ENCODE results near the gene HLCS. TPM values are rescaled to one million over a fixed set of nuclear protein-coding genes. Genes with fewer than 3 reads are reported as not detected.
"Not testable (repeated sequence)": the region's sequence is repeated elsewhere in the genome, so short reads cannot be mapped to it uniquely, and the experiment has no call there.

Gene HLCS
- total RNA-seq, 1 experiment from 2014 or later: 12.7 TPM

DNA sequence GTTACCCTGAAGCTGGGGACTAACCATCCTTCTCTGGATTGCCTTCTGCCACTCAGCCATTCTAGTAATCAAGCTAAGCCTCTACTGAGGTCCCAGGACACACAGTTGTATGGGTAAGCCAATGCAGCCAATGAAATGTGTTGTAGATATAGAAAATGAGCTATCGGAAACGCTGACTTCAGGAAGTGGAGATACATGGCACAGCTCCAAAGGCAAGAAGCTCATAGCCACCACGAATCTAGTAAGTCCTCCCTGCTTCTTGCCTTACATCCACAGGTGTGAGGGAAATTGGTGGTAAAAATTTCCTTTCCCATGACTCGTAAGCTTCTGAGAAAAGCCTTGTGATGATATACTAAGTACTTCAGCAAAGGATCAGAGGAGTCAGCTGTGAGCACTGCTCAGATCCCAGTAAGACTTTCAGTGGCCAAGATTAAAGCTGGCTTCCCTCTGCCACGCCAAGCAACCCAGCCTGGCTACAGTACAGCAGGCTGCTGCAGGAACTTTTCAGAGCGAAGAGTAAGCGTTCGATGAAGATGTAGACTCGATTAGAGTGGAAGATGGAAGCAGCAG is 149.8 kb downstream of the HLCS start:
- H3K4me2 ChIP-seq (ENCODE audit: insufficient read depth, insufficient read length, low read length): no peak overlapping the region

DNA sequence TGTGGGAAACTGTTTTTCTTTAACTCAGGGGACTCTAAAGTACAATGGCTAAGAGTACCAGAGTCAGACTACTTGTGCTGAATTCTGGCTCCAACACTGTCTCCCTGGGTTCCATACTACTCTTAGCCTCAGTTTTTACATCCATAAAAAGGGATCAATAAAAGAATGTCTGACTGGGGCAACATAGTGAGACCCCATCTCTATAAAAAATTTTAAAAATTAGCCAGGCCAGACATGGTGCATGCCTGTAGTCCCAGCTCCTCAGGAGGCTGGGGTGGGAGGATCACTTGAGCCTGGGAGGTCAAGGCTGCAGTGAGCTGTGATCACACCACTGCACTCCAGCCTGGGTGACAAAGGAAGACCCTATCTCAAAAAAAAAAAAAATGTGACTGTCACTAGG is 150.4 kb downstream of the HLCS start:
- not testable (repeated sequence) for H3K23ac ChIP-seq (ENCODE audit: insufficient read length, low read depth, low read length); H3K27me3 Mint-ChIP-seq (ENCODE audit: low read depth); H3K4ac ChIP-seq (ENCODE audit: low read depth, low read length); DNase-seq; H3K79me2 ChIP-seq (ENCODE audit: insufficient read depth, low read length); H3K79me1 ChIP-seq (ENCODE audit: insufficient read depth, low read depth, low read length, poor library complexity, severe bottlenecking); H3K27me3 ChIP-seq (ENCODE audit: insufficient read depth, low read length); H3K18ac ChIP-seq (ENCODE audit: insufficient read length, low read depth, low read length); H3K9me3 Mint-ChIP-seq; H3K27ac ChIP-seq (ENCODE audit: insufficient read length, low read depth, low read length); H2BK120ac ChIP-seq (ENCODE audit: low read depth, low read length, poor library complexity, severe bottlenecking); H4K5ac ChIP-seq (ENCODE audit: insufficient read length, low read depth, low read length); H2AK5ac ChIP-seq (ENCODE audit: insufficient read length, low read length); H3K4me1 ChIP-seq (ENCODE audit: insufficient read depth, low read length); H3T11ph ChIP-seq (ENCODE audit: low read length); H3K9me3 ChIP-seq (ENCODE audit: control insufficient read depth, low read depth, low read length); H3K9ac ChIP-seq (ENCODE audit: extremely low read depth, insufficient read length, low read length); H4K20me1 ChIP-seq (ENCODE audit: control insufficient read depth, insufficient read depth, insufficient read length); H3K14ac ChIP-seq (ENCODE audit: insufficient read depth, low read length); H2BK5ac ChIP-seq (ENCODE audit: insufficient read length, low read length); H2BK12ac ChIP-seq (ENCODE audit: insufficient read length, low read depth, low read length); H3K56ac ChIP-seq (ENCODE audit: insufficient read length, low read depth, low read length); H3K4me2 ChIP-seq (ENCODE audit: insufficient read depth, insufficient read length, low read length); H3K27ac Mint-ChIP-seq; H4K8ac ChIP-seq (replicated peaks; ENCODE audit: insufficient read length, low read depth, low read length); H2BK15ac ChIP-seq (ENCODE audit: low read depth, low read length); H2AFZ ChIP-seq (ENCODE audit: low read length); H4K91ac ChIP-seq (ENCODE audit: insufficient read length, low read depth, low read length); H3K4me3 Mint-ChIP-seq; H2BK20ac ChIP-seq (ENCODE audit: low read depth, low read length, poor library complexity, severe bottlenecking); H3K23me2 ChIP-seq (ENCODE audit: insufficient read length, low read depth, low read length, poor library complexity, severe bottlenecking); H3K36me3 Mint-ChIP-seq (ENCODE audit: insufficient read depth in 1 of 3, low read depth in 3 of 3)
- peaks cover 10 to 19% of the 10 kb centered on the region in 2 experiments; a peak in 3 of 4 replicates for H3K4me1 Mint-ChIP-seq

More for the DNA sequence above, 149.8 kb downstream of the HLCS start:
- TF ChIP-seq, protein P1, sequence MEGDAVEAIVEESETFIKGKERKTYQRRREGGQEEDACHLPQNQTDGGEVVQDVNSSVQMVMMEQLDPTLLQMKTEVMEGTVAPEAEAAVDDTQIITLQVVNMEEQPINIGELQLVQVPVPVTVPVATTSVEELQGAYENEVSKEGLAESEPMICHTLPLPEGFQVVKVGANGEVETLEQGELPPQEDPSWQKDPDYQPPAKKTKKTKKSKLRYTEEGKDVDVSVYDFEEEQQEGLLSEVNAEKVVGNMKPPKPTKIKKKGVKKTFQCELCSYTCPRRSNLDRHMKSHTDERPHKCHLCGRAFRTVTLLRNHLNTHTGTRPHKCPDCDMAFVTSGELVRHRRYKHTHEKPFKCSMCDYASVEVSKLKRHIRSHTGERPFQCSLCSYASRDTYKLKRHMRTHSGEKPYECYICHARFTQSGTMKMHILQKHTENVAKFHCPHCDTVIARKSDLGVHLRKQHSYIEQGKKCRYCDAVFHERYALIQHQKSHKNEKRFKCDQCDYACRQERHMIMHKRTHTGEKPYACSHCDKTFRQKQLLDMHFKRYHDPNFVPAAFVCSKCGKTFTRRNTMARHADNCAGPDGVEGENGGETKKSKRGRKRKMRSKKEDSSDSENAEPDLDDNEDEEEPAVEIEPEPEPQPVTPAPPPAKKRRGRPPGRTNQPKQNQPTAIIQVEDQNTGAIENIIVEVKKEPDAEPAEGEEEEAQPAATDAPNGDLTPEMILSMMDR (conservative IDR thresholded peaks at IDR 0.05): no peak
- H3K4me1 Mint-ChIP-seq: peaks cover 10 to 19% of the 10 kb centered on the region in 2 experiments; a peak in 3 of 4 replicates
- no peaks in the 10 kb centered on the region for H3K9me3 ChIP-seq (ENCODE audit: control insufficient read depth, low read depth, low read length)
- H2BK120ac ChIP-seq (ENCODE audit: low read depth, low read length, poor library complexity, severe bottlenecking): no peak overlapping the region
- H2BK20ac ChIP-seq (ENCODE audit: low read depth, low read length, poor library complexity, severe bottlenecking): no peak overlapping the region
- H3K9me3 Mint-ChIP-seq: no peaks in the 10 kb centered on the region
- no peak overlapping the region for H3K18ac ChIP-seq (ENCODE audit: insufficient read length, low read depth, low read length)
- WGBS (ENCODE audit: extremely low coverage, insufficient read length, low lambda C conversion rate): no CpG with 5 or more reads among the region's 9 CpGs
- no peaks in the 10 kb centered on the region for H4K20me1 ChIP-seq (ENCODE audit: control insufficient read depth, insufficient read depth, insufficient read length)
- H3K79me2 ChIP-seq (ENCODE audit: insufficient read depth, low read length): no peaks in the 10 kb centered on the region
- H3K4me3 Mint-ChIP-seq: no peak overlapping the region
- H3K23ac ChIP-seq (ENCODE audit: insufficient read length, low read depth, low read length): no peak overlapping the region
- no peak overlapping the region for H3K4ac ChIP-seq (ENCODE audit: low read depth, low read length)
- H3K79me1 ChIP-seq (ENCODE audit: insufficient read depth, low read depth, low read length, poor library complexity, severe bottlenecking): no peaks in the 10 kb centered on the region
- no peak overlapping the region for H3K9ac ChIP-seq (ENCODE audit: extremely low read depth, insufficient read length, low read length)
- H3T11ph ChIP-seq (ENCODE audit: low read length): no peak overlapping the region
- no peaks in the 10 kb centered on the region for H3K27me3 Mint-ChIP-seq (ENCODE audit: low read depth)
- DNase-seq: no peak
- no peaks in the 10 kb centered on the region for H3K27me3 ChIP-seq (ENCODE audit: insufficient read depth, low read length)
- H4K91ac ChIP-seq (ENCODE audit: insufficient read length, low read depth, low read length): no peak overlapping the region
- H4K5ac ChIP-seq (ENCODE audit: insufficient read length, low read depth, low read length): no peak overlapping the region
- no peak overlapping the region for H3K27ac ChIP-seq (ENCODE audit: insufficient read length, low read depth, low read length)
- no peaks in the 10 kb centered on the region for H3K36me3 Mint-ChIP-seq (ENCODE audit: insufficient read depth in 1 of 3, low read depth in 3 of 3)
- no peak overlapping the region for H3K27ac Mint-ChIP-seq
- H3K4me1 ChIP-seq (ENCODE audit: insufficient read depth, low read length): no peaks in the 10 kb centered on the region; the same call in 1 of the 2 replicates
- no peak overlapping the region for H3K14ac ChIP-seq (ENCODE audit: insufficient read depth, low read length)
- no peak overlapping the region for H2BK5ac ChIP-seq (ENCODE audit: insufficient read length, low read length)
- no peak overlapping the region for H3K56ac ChIP-seq (ENCODE audit: insufficient read length, low read depth, low read length)
- no peak overlapping the region for H2BK12ac ChIP-seq (ENCODE audit: insufficient read length, low read depth, low read length)
- H2BK15ac ChIP-seq (ENCODE audit: low read depth, low read length): no peak overlapping the region
- H2AK5ac ChIP-seq (ENCODE audit: insufficient read length, low read length): no peak overlapping the region
- H4K8ac ChIP-seq (replicated peaks; ENCODE audit: insufficient read length, low read depth, low read length): no peak overlapping the region
- no peak overlapping the region for H2AFZ ChIP-seq (ENCODE audit: low read length)
- no peaks in the 10 kb centered on the region for H3K23me2 ChIP-seq (ENCODE audit: insufficient read length, low read depth, low read length, poor library complexity, severe bottlenecking)

Data from H9 (cell line).